ENCODE data around the gene NOL8. TPM values are rescaled to one million over a fixed set of nuclear protein-coding genes. Genes with fewer than 3 reads are reported as not detected.

The NOL8 gene
- total and polyA plus RNA-seq, 11 donors, result 8.1 to 25.6 (median 14.8) TPM

DNA sequence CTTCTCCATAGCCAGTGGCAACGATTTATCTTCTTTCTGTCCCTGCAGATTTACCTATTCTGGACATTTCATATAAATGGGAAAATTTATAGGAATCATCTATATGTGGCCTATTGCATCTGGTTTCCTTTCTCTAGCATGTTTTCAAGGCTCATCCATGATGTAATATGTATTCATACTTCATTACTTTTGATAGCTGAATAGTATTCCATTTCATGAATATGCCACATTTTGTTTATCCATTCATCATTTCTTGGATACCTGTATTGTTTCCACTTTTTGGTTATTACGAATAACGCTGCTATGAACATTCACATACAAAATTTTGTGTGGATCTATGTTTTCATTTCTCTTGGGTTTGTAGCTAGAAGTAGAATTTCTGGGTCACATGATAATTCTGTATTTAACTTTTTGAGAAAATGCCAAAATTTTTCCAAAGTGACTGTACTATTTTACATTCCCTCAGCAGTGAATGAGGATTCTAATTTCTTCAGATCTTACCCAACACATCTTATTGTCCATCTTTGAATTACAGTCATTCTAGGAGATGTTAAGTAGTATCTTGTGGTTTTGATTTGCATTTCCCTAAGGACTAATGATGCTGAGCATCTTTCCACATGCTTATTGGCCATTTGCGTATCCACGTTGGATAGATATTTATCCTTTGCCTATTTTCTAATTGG lies 35.3 kb downstream of the NOL8 start:
- Histone ChIP-seq H3K9me3 (no peaks in the 10 kb centered on the region), H3K36me3 (peaks cover 2 to 54% (median 43%) of the 10 kb centered on the region in 9 donors), H3K4me1 (peaks cover 0 to 28% (median 20%) of the 10 kb centered on the region in 12 donors), H3K4me3 (no peak overlapping the region), H3K27me3 (no peaks in the 10 kb centered on the region), H3K27ac (no peak overlapping the region)
- ATAC-seq (no peak), DNase-seq (no peak)
- TF ChIP-seq, protein P1, sequence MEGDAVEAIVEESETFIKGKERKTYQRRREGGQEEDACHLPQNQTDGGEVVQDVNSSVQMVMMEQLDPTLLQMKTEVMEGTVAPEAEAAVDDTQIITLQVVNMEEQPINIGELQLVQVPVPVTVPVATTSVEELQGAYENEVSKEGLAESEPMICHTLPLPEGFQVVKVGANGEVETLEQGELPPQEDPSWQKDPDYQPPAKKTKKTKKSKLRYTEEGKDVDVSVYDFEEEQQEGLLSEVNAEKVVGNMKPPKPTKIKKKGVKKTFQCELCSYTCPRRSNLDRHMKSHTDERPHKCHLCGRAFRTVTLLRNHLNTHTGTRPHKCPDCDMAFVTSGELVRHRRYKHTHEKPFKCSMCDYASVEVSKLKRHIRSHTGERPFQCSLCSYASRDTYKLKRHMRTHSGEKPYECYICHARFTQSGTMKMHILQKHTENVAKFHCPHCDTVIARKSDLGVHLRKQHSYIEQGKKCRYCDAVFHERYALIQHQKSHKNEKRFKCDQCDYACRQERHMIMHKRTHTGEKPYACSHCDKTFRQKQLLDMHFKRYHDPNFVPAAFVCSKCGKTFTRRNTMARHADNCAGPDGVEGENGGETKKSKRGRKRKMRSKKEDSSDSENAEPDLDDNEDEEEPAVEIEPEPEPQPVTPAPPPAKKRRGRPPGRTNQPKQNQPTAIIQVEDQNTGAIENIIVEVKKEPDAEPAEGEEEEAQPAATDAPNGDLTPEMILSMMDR (IDR thresholded peaks at IDR 0.05), result no peak
- TF ChIP-seq POLR2A (IDR thresholded peaks at IDR 0.05), result no peak
- WGBS, 4 donors, result 82 to 96% (median 94%) methylated on average over 5 of the region's 5 CpGs
- intact Hi-C loops (cut with DNase I), result loop anchor here in 4 of 10 donors (10.0 kb wide), 3 partner anchors 145 to 345 kb away; no protein-coding TSS in a partner anchor

DNA sequence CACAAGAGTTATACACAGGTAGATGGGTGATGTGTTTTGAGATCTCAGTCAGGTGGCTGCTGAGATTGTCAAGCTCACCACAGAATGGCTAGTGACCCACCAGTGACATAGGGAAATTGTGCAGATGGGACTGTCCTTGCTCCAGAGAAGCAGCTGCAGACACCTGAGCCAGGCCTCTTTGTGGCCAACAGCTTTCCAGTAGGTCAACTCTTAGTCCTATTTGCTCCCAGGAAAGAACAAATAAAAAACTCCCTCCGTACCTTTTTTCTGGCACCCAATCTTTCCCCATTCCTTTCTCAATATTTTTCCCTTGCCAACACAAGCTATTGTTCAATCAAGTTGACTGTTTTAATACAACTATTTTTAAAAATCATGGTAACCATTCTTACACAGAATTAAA lies 45.8 kb downstream of the NOL8 start:
- Histone ChIP-seq H3K27ac (no peak overlapping the region), H3K27me3 (no peaks in the 10 kb centered on the region), H3K36me3 (peaks cover 0 to 100% (median 99%) of the 10 kb centered on the region in 9 donors), H3K4me3 (no peak overlapping the region), H3K4me1 (peaks cover 0 to 6% (median 0%) of the 10 kb centered on the region in 12 donors), H3K9me3 (no peaks in the 10 kb centered on the region)
- 91 to 96% (median 96%) methylated on average over 1 of the region's 1 CpG for WGBS, 4 donors
- no peak for TF ChIP-seq POLR2A (IDR thresholded peaks at IDR 0.05)
- TF ChIP-seq, protein P1 (IDR thresholded peaks at IDR 0.05), result no peak
- no peak for DNase-seq
- intact Hi-C loops (cut with DNase I), result no loop called here
- ATAC-seq, result no peak

DNA sequence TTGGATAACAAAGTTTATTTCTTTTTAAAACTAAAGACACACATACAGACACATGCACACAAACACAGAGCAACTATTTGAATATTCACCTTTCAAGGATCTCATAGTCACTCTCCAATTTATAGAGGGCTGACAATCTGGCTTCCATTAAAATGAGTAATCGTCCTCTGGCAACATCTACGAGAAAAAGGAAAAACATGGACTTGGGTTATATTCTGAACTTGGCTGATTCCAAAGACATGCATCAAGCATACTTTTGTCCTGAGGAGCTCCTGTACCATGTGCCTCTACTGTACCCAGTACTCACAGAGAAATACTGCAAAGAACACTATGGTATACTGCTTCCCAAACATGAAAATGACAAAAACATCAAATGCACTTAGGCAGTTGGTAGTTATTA lies 47.0 kb downstream of the NOL8 start:
- TF ChIP-seq, protein P1 (IDR thresholded peaks at IDR 0.05), result no peak
- Histone ChIP-seq H3K27me3 (no peaks in the 10 kb centered on the region), H3K9me3 (no peaks in the 10 kb centered on the region), H3K36me3 (peaks cover 0 to 100% (median 99%) of the 10 kb centered on the region in 9 donors), H3K27ac (no peak overlapping the region), H3K4me1 (peaks cover 0 to 6% (median 0%) of the 10 kb centered on the region in 12 donors), H3K4me3 (no peak overlapping the region)
- 82 to 88% (median 86%) methylated on average over 2 of the region's 2 CpGs for WGBS, 4 donors
- intact Hi-C loops (cut with DNase I), result no loop called here
- no peak for DNase-seq
- ATAC-seq, result no peak

DNA sequence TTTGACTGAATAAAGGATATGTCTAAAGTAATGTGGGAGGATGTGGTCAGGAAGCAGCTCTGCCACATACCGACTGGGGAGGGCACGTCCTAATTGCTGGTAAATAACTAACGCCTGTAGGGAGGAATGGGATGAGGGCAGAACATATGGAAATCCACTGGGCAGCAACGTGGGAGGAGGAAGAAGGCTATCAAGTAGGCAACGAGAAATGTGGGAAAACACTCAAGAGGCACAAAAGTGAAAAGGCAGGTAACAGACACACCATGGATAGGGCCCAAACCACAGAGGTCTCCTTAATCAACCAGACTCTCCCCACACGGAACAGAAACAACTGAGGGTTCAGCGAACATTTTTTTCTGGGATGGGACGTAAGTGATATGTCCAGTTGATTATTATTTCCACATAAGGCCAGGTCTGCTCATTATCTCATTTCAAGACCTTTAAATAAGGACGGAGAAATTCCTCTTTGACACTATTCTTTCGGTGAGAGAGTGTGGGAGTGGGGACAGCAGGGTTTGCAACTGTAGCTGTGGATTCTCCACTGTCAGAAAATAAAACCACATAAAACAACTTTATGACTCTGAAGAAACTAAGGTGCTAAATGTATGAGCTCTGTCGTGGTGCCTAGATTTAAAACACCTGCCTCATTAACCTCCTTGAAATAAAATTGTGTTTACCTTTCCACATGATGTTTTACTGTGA lies 48.7 kb downstream of the NOL8 start:
- Histone ChIP-seq H3K36me3 (peaks cover 0 to 100% (median 100%) of the 10 kb centered on the region in 9 donors), H3K27ac (no peak overlapping the region), H3K4me3 (no peak overlapping the region), H3K27me3 (no peaks in the 10 kb centered on the region), H3K4me1 (peaks cover 0 to 6% (median 0%) of the 10 kb centered on the region in 12 donors), H3K9me3 (no peaks in the 10 kb centered on the region)
- TF ChIP-seq, protein P1 (IDR thresholded peaks at IDR 0.05), result no peak
- TF ChIP-seq POLR2A (IDR thresholded peaks at IDR 0.05), result no peak
- DNase-seq (no peak), ATAC-seq (no peak)
- WGBS, 4 donors, result 64 to 69% (median 67%) methylated on average over 11 of the region's 11 CpGs
- intact Hi-C loops (cut with DNase I), result no loop called here

Measured in heart left ventricle (tissue), 16 donors.